SJSA1 (cell line): ENCODE measurements around the gene WDR62. TPM values are rescaled to one million over a fixed set of nuclear protein-coding genes. Genes with fewer than 3 reads are reported as not detected.

ENCODE experiments used
- DNase-seq, 2 experiments: peaks; one replicate each; pipeline ENCODE4 v3.0.0-alpha.2; 2015 to 2020; ENCODE audit warnings: low spot score in 2 of 2, low read depth in 1 of 2
- H3K27ac ChIP-seq: fragments of 250-450 bp; sonication (Bioruptor Pico); 2 replicates; pipeline ENCODE4 v1.5.1; 2020; ENCODE audit warnings: mild to moderate bottlenecking, moderate library complexity
- H3K27me3 ChIP-seq: fragments of 250-450 bp; sonication (Bioruptor Pico); replicated peaks from 2 replicates; pipeline ENCODE4 v1.5.1; 2020; ENCODE audit warnings: mild to moderate bottlenecking, moderate library complexity
- H3K36me3 ChIP-seq: fragments of 250-450 bp; sonication (Bioruptor Pico); 2 replicates; pipeline ENCODE4 v1.5.1; 2020; ENCODE audit warnings: mild to moderate bottlenecking
- H3K4me1 ChIP-seq: fragments of 250-450 bp; sonication (Bioruptor Pico); replicated peaks from 2 replicates; pipeline ENCODE4 v1.6.1; 2021; ENCODE audit warnings: mild to moderate bottlenecking
- H3K4me3 ChIP-seq: fragments of 250-450 bp; sonication (Bioruptor Pico); 2 replicates; pipeline ENCODE4 v1.5.1; 2020; ENCODE audit warnings: mild to moderate bottlenecking
- H3K9me3 ChIP-seq: fragments of 250-450 bp; sonication (Bioruptor Pico); replicated peaks from 2 replicates; pipeline ENCODE4 v1.5.1; 2020; ENCODE audit warnings: mild to moderate bottlenecking
- total RNA-seq: library from RNA; depleted of rRNA; stranded (reverse); fragments of >200 nt; shearing (Covaris generic); gene quantifications from 2 replicates; pipeline ENCODE4 v1.2.3, GENCODE V29; 2014

WDR62 gene
- total RNA-seq, 1 experiment from 2014 or later: 23.3 TPM

DNA sequence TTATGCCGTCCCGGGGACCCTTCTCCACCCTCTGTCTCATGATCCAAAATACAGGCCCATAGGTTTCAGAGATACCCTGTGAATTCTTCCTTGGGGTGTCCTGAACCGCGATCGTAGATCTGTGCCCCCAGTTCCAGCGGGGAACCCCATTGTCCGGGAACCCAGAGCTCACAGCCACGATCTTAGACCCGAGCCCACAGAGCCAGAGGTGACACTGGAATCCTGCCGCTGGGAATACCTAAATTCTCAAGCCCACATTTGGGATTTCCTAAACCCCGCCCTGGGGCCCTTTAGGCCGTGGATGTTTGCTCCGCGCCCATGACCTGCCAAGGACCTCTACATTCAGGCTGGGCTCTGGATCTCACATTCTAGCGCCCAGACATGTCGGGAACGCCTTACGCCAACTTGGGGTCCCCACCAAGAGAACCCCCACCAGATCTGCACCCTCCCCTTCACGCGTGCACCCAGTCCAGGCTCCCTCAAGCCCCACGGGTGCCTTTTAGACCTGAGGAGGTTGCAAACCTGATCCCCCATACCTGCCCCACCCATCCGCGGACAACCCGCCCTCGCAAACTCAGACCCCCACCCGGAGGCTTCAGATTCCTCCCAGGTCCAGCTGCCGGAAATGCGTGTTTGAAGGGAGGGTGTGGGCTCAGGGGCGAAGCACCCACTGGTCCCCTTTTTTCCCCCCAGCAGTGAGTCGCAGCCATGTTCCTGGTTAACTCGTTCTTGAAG, 85.8 kb downstream of the WDR62 start:
- no peaks in the 10 kb centered on the region for H3K27me3 ChIP-seq
- H3K9me3 ChIP-seq: no peaks in the 10 kb centered on the region
- peaks cover 24% of the 10 kb centered on the region for H3K4me1 ChIP-seq
- H3K27ac ChIP-seq: peak overlapping the region; percentile 93
- peak overlapping the region; percentile 73 for H3K4me3 ChIP-seq
- peak; percentile 45 to 68 for DNase-seq
- H3K36me3 ChIP-seq: peaks cover 41% of the 10 kb centered on the region

GRCh38 chr19:36141039-36141927, 86.6 kb downstream of the WDR62 start:
- H3K4me3 ChIP-seq: peak overlapping the region; percentile 73
- H3K36me3 ChIP-seq: peaks cover 49% of the 10 kb centered on the region
- H3K27ac ChIP-seq: 0 out of 2 replicates have a peak overlapping the region, but pooled peaks have one; percentile 93
- H3K4me1 ChIP-seq: peaks cover 22% of the 10 kb centered on the region
- H3K27me3 ChIP-seq: no peaks in the 10 kb centered on the region
- H3K9me3 ChIP-seq: no peaks in the 10 kb centered on the region
- peak; percentile 73 to 90 for DNase-seq

DNA sequence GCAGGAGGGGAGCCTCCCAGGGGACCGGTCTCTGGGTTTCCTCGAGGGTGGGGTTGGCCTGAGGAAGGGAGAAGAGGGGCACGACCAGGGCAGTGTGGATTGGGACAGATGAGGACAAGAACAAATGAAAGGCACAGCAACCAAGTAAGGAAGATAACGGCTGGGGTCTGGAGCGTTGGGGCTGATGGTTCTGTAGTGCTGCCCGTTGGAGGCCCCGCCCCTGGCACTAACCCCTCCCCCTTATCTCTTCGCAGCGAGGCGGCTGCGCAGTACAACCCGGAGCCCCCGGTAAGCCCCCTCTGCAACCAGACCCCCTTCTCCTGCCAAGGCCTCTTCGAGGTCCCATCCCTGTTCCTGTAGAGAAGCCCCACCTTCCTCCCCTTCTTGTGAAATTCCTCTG, 87.3 kb downstream of the WDR62 start:
- Histone ChIP-seq H3K9me3 (no peaks in the 10 kb centered on the region), H3K36me3 (peaks cover 56% of the 10 kb centered on the region), H3K27me3 (no peaks in the 10 kb centered on the region), H3K4me3 (no peak overlapping the region), H3K4me1 (peaks cover 14% of the 10 kb centered on the region), H3K27ac (no peak overlapping the region)
- no peak for DNase-seq

GRCh38 chr19:36142496-36142895, 87.8 kb downstream of the WDR62 start:
- H3K27ac ChIP-seq: no peak overlapping the region
- H3K36me3 ChIP-seq: peaks cover 61% of the 10 kb centered on the region

GRCh38 chr19:36144624-36145023, 89.9 kb downstream of the WDR62 start:
- no peaks in the 10 kb centered on the region for H3K27me3 ChIP-seq
- H3K27ac ChIP-seq: no peak overlapping the region
- H3K36me3 ChIP-seq: peaks cover 78% of the 10 kb centered on the region
- H3K4me3 ChIP-seq: no peak overlapping the region
- H3K4me1 ChIP-seq: peaks cover 7% of the 10 kb centered on the region
- no peak for DNase-seq
- H3K9me3 ChIP-seq: no peaks in the 10 kb centered on the region

More at GRCh38 chr19:36142496-36142895, 87.8 kb downstream of the WDR62 start:
- Histone ChIP-seq H3K4me3 (no peak overlapping the region), H3K4me1 (peaks cover 12% of the 10 kb centered on the region), H3K9me3 (no peaks in the 10 kb centered on the region), H3K27me3 (no peaks in the 10 kb centered on the region)
- no peak for DNase-seq

DNA sequence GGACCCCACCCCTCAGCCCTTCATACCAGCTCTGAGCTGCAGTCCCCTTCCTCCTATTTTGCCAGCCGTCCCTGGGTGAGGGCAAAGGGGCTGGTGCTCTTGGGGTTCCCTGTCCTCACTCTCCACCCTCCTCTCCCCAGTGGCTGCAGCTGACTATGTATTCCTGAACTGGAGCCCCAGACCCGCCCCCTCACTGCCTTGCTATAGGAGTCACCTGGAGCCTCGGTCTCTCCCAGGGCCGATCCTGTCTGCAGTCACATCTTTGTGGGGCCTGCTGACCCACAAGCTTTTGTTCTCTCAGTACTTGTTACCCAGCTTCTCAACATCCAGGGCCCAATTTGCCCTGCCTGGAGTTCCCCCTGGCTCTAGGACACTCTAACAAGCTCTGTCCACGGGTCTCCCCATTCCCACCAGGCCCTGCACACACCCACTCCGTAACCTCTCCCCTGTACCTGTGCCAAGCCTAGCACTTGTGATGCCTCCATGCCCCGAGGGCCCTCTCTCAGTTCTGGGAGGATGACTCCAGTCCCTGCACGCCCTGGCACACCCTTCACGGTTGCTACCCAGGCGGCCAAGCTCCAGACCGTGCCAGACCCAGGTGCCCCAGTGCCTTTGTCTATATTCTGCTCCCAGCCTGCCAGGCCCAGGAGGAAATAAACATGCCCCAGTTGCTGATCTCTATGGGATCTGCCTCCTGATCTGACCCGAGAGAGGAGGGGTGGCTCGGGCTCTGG, 95.1 kb downstream of the WDR62 start:
- H3K4me1 ChIP-seq: peaks cover 17% of the 10 kb centered on the region
- DNase-seq: no peak
- peaks cover 75% of the 10 kb centered on the region for H3K36me3 ChIP-seq
- no peak overlapping the region for H3K27ac ChIP-seq
- H3K4me3 ChIP-seq: no peak overlapping the region
- H3K27me3 ChIP-seq: no peaks in the 10 kb centered on the region
- H3K9me3 ChIP-seq: no peaks in the 10 kb centered on the region

GRCh38 chr19:36150586-36150985, 95.9 kb downstream of the WDR62 start:
- Histone ChIP-seq H3K27ac (no peak overlapping the region), H3K4me3 (no peak overlapping the region), H3K4me1 (peaks cover 24% of the 10 kb centered on the region), H3K27me3 (no peaks in the 10 kb centered on the region), H3K9me3 (no peaks in the 10 kb centered on the region), H3K36me3 (peaks cover 68% of the 10 kb centered on the region)
- DNase-seq: no peak

GRCh38 chr19:36151144-36152018, 96.7 kb downstream of the WDR62 start:
- Histone ChIP-seq H3K27ac (no peak overlapping the region), H3K36me3 (peaks cover 60% of the 10 kb centered on the region), H3K4me1 (peaks cover 25% of the 10 kb centered on the region), H3K27me3 (no peaks in the 10 kb centered on the region), H3K4me3 (no peak overlapping the region), H3K9me3 (no peaks in the 10 kb centered on the region)
- DNase-seq: no peak

DNA sequence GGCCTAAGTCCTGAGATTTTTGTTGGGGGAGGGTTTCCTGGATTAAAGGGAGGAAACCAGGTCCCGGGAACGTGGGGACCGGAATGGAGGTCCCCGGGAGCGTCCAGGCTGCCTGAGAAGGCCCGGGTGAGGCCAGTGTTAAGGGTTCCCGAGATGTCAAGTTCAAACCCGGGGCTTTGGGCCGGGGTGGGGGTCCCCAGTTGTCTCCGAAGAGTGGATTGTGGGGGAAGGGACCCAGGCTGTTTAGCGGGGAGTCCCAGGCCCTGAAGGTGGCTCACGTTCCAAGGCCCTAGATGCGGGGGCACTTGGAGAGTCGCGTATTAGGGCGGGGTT, 97.3 kb downstream of the WDR62 start:
- peaks cover 25% of the 10 kb centered on the region for H3K4me1 ChIP-seq
- H3K4me3 ChIP-seq: no peak overlapping the region
- H3K27me3 ChIP-seq: no peaks in the 10 kb centered on the region
- no peak overlapping the region for H3K27ac ChIP-seq
- no peak for DNase-seq
- H3K36me3 ChIP-seq: peaks cover 54% of the 10 kb centered on the region
- H3K9me3 ChIP-seq: no peaks in the 10 kb centered on the region

- Histone ChIP-seq H3K27ac (no peak within 1 kb of the TSS), H3K9me3 (no peaks in the 10 kb centered on the region), H3K27me3 (no peaks in the 10 kb centered on the region), H3K4me3 (no peak within 1 kb of the TSS), H3K36me3 (peaks cover 48% of the 10 kb centered on the region), H3K4me1 (peaks cover 25% of the 10 kb centered on the region)
- DNase-seq: no peak
These were observed 97.8 kb downstream of the WDR62 start, which contains the start of gene COX7A1 for GRCh38 chr19:36152352-36153091. COX7A1 (minus strand) TSS chr19:36152447; CDS start chr19:36152407, 40 bp downstream.

- no peak for DNase-seq
- no peaks in the 10 kb centered on the region for H3K9me3 ChIP-seq
- H3K27ac ChIP-seq: no peak overlapping the region
- peaks cover 25% of the 10 kb centered on the region for H3K4me1 ChIP-seq
- no peak overlapping the region for H3K4me3 ChIP-seq
- no peaks in the 10 kb centered on the region for H3K27me3 ChIP-seq
- H3K36me3 ChIP-seq: peaks cover 42% of the 10 kb centered on the region
These were observed 98.4 kb downstream of the WDR62 start for GRCh38 chr19:36153126-36153525.
